ENCODE results near the gene GORASP1. TPM values are rescaled to one million over a fixed set of nuclear protein-coding genes. Genes with fewer than 3 reads are reported as not detected.
A peak's percentile ranks its signal among the peaks of the same experiment; 100 is the strongest.
"Not testable (repeated sequence)": the region's sequence is repeated elsewhere in the genome, so short reads cannot be mapped to it uniquely, and the experiment has no call there.

Gene GORASP1
- total RNA-seq, 2 donors from 2014 or later, result 21.2 to 24.2 TPM

DNA sequence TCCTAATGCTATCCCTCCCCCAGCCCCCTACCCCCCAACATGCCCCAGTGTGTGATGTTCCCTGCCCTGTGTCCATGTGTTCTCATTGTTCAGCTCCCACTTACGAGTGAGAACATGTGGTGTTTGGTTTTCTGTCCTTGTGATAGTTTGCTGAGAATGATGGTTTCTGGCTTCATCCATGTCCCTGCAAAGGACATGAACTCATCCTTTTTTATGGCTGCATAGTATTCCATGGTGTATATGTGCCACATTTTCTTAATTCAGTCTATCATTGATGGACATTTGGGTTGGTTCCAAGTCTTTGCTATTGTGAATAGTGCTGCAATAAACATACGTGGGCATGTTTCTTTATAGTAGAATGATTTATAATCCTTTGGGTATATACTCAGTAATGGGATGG, 46.2 kb downstream of the GORASP1 start:
- H3K27ac Mint-ChIP-seq; H3K9me3 Mint-ChIP-seq; H3K27me3 Mint-ChIP-seq; H3K4me3 Mint-ChIP-seq; ATAC-seq (replicated peaks): not testable (repeated sequence)
- Mint-ChIP-seq H3K36me3 (ENCODE audit: low read depth) (peaks cover 73% of the 10 kb centered on the region), H3K4me1 (peaks cover 30% of the 10 kb centered on the region)

DNA sequence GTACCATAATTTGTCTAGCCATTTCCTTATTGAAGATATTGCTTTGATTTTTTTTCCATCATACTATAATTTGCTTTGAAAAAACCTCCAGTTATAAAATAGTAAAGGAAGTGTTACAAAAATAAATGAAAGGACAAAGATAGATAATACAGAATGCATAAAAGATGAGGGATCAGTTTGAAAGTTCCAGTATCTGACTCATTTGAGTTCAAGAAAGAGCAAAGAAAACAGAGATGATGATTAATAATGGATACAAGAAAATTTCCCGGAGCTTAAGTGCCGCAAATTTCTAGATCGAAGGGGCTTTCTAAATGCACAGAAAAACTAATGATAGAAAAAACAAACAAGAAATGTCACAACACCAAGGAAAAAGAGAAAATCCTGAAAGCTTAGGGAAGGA, 51.3 kb downstream of the GORASP1 start:
- Mint-ChIP-seq H3K4me3 (peak overlapping the region; percentile 72), H3K27me3 (no peaks in the 10 kb centered on the region), H3K9me3 (no peaks in the 10 kb centered on the region), H3K36me3 (ENCODE audit: low read depth) (peaks cover 33% of the 10 kb centered on the region), H3K4me1 (peaks cover 33% of the 10 kb centered on the region), H3K27ac (peak overlapping the region; percentile 88)
- ATAC-seq (replicated peaks), result peak; percentile 24

DNA sequence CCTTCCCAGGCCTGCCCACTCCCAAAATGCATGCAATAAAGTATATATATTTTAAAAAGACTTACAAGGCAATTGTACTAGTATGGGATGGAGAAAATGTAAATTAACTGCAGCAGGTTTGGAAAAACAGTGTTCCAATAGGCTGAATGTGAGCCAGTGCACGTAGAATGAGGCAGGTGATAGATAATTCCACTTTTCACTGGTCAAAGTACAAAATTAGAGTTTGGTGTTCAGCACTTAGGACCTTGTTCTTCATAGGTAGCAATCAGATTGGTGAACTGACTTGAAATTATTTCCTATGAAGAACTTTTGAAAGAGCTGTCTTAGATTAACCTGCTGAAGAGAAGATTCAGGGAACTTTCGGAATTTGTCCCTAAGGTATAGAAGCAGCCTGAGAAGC, 53.7 kb downstream of the GORASP1 start:
- peaks cover 19% of the 10 kb centered on the region for H3K36me3 Mint-ChIP-seq (ENCODE audit: low read depth)
- H3K4me3 Mint-ChIP-seq, result peak overlapping the region; percentile 93
- peaks cover 35% of the 10 kb centered on the region for H3K4me1 Mint-ChIP-seq
- H3K9me3 Mint-ChIP-seq, result no peaks in the 10 kb centered on the region
- no peak for ATAC-seq (replicated peaks)
- no peaks in the 10 kb centered on the region for H3K27me3 Mint-ChIP-seq
- H3K27ac Mint-ChIP-seq, result no peak overlapping the region

DNA sequence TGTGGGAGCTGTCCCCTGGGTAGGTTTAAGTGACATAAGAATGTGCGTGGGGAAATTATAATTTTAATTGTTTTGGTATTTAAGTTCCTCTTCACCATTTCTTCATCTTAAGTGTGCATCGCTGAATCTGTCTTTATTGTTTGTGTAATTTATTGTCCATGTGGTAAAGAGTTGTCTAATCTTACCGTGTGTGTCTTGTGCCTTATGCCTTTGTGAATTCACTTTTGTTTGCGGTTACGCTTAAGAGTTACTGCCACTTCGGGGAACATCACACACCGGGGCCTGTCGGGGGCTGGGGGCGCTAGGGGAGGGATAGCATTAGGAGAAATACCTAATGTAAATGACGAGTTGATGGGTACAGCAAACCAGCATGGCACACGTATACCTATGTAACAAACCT, 54.8 kb downstream of the GORASP1 start:
- Mint-ChIP-seq H3K9me3 (no peaks in the 10 kb centered on the region), H3K27ac (peak overlapping the region; percentile 97), H3K4me3 (peak overlapping the region; percentile 93), H3K4me1 (peaks cover 32% of the 10 kb centered on the region), H3K27me3 (no peaks in the 10 kb centered on the region), H3K36me3 (ENCODE audit: low read depth) (peaks cover 11% of the 10 kb centered on the region)
- no peak for ATAC-seq (replicated peaks)

DNA sequence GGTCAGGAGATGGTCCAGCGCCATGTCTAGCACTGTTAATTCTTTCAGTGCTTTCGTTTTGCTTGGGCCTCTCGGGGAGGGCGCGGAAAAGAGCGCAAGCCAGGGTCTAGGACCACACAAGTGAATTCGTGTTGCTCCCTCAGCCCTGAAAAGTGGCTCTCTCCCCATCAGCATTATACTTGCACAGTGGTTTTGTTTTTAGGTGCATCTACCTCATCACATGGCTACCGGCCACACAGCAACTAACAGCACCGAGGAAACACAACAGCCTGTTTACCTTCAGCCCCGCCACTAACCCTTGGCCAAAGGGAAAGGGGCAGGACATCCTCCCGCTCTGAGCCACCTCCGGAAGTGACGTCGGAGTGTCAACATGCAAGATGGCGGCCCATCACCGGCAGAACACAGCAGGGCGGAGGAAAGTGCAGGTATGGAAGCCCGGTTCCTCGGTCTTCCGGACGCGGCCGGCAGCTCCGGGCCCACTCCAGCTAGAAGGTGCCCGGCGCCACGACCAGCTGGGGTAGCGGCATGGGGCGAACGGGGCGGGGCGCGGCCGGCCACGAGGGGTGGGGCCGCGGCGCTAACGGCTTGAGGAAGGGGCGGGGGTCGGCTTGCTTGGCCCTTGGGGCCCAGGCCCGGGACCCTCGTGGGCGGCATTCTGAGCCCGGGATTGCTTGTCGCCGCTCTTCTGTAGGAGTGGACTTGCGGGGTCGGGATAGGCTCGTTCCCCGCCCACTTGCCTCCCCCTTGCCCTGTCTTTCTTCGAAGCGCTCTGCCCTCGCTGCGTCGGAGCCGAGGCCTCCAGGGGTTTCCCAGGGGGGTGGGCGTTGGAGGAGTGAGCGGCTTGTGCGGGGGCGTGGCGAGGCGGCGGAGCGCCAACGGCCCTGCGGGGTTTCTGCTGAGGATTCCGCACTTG, 55.5 kb downstream of the GORASP1 start, which contains the start of the genes SCN11A and WDR48:
Gene SCN11A (minus strand): TSS at position 296 of the 913 bp plus-strand sequence. CDS start 101,582 bp downstream, outside the sequence.
Gene WDR48 (plus strand): TSS at position 368 of the 913 bp plus-strand sequence. CDS start 10 bp downstream, at position 378.
- Mint-ChIP-seq H3K9me3 (no peaks in the 10 kb centered on the region), H3K27me3 (no peaks in the 10 kb centered on the region), H3K4me1 (peaks cover 31% of the 10 kb centered on the region), H3K27ac (peak within 1 kb of the TSS; percentile 97), H3K4me3 (peak within 1 kb of the TSS; percentile 93), H3K36me3 (ENCODE audit: low read depth) (peaks cover 9% of the 10 kb centered on the region)
- peak; percentile 95 for ATAC-seq (replicated peaks)

DNA sequence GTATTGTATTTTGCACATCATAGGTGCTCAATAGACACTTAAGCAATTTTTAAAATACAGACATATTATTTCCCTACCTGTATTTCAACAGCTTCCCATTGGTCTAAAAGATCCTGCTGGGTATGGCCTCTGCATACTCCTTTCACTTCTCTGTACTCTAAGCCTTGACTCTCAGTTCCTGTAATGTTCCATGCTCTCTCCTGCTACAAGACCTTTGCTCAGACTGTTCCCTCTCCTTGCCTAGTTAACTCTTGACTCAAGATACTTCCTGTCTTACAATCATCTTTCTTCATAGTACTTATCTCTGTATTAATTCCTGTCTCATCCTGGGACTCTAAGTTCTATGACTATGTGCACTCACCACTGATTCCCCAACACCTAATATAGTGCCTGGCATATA, 57.4 kb downstream of the GORASP1 start:
- Mint-ChIP-seq H3K36me3 (ENCODE audit: low read depth) (no peaks in the 10 kb centered on the region), H3K27ac (no peak overlapping the region), H3K4me1 (peaks cover 18% of the 10 kb centered on the region), H3K9me3 (no peaks in the 10 kb centered on the region), H3K27me3 (no peaks in the 10 kb centered on the region), H3K4me3 (peak overlapping the region; percentile 8)
- peak; percentile 14 for ATAC-seq (replicated peaks)

Other genes with a start within 250 kb of the GORASP1 start
- under 1 TPM; 0.21 to 0.22 TPM for gene SCN11A, start 55.7 kb downstream of the GORASP1 start, total RNA-seq
- 10 to 100 TPM; 56.6 to 81.1 TPM for gene WDR48, start 55.6 kb downstream of the GORASP1 start, total RNA-seq
- 1 to 10 TPM; 2.7 to 4.7 TPM for gene TTC21A, start 53 bp upstream of the GORASP1 start, total RNA-seq
- 100 to 1,000 TPM in 1 of 2 donors, 10 to 100 TPM in 1; 42.9 to 145 TPM for gene CSRNP1, start 46.0 kb upstream of the GORASP1 start, total RNA-seq
- 10 to 100 TPM in 1 of 2 donors, under 1 TPM in 1; 0.99 to 17.2 TPM for gene XIRP1, start 85.0 kb upstream of the GORASP1 start, total RNA-seq
- gene CX3CR1, start 172.4 kb upstream of the GORASP1 start, total RNA-seq, result under 1 TPM; 0.13 to 0.37 TPM
- gene CCR8, start 222.1 kb upstream of the GORASP1 start, total RNA-seq, result 10 to 100 TPM in 1 of 2 donors, under 1 TPM in 1; 0.87 to 10.2 TPM

All from activated T-helper 17 cell treated with anti-CD3 and anti-CD28 coated beads, Interleukin-2, amount 50 U/mL, for 72 hours (primary cell).